Measurements from ENCODE around the gene SCN2A.
"Not testable (repeated sequence)": the region's sequence is repeated elsewhere in the genome, so short reads cannot be mapped to it uniquely, and the experiment has no call there.

Gene SCN2A

DNA sequence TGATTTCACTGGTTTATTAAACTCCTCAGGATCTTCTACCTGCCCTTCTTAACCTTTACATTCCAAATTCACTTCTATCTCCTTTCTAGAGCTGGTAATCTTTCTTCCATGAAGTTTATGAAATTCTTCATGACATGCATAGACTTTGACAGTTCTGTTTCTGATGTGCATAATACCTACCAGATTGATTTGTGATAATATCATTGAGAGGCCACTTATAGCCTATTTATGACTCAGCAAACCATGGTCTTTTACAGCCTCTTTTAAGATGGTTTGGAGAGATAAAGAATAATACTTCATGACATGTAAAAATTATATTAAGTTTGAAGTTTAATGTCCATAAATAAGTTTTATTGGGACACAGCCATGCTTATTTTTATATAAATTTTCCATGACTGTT lies 14.0 kb downstream of the SCN2A start:
- H3K4me3 ChIP-seq (ENCODE audit: low read length), result no peak overlapping the region
- no peak overlapping the region for H3K27ac ChIP-seq (ENCODE audit: low read depth, low read length)
- no peaks in the 10 kb centered on the region for H3K4me1 ChIP-seq (ENCODE audit: insufficient read depth, low read length)
- no peak overlapping the region for H3K9ac ChIP-seq (ENCODE audit: low read depth, low read length)
- H3K9me3 ChIP-seq (ENCODE audit: insufficient read depth, low read depth, low read length), result no peaks in the 10 kb centered on the region
- H3K27me3 ChIP-seq (ENCODE audit: insufficient read depth, low read length), result no peaks in the 10 kb centered on the region
- no peaks in the 10 kb centered on the region for H3K36me3 ChIP-seq (ENCODE audit: insufficient read depth, low read length)

DNA sequence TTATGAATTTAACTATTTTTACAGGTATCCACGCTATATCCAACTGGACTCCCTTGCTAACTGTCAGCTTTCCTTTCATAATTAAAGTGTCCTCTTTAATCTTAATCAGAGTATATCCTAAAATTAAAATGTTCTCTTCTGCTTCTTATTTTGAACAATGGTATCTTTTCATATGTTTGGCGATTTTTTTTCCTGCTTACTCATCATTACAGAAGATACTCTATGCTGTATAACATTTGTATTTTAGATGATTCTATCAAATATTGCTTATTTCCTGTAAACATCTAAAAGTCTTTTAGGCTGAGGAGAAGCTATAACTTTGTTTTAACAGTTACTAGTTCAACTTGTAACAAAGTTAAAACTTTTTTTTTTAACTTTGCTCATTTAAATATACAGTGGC lies 17.4 kb downstream of the SCN2A start:
- H3K9me3 ChIP-seq (ENCODE audit: insufficient read depth, low read depth, low read length), result no peaks in the 10 kb centered on the region
- WGBS, result 100% methylated on average over 1 of the region's 2 CpGs
- no peak overlapping the region for H3K27ac ChIP-seq (ENCODE audit: low read depth, low read length)
- H3K4me1 ChIP-seq (ENCODE audit: insufficient read depth, low read length), result no peaks in the 10 kb centered on the region
- H3K36me3 ChIP-seq (ENCODE audit: insufficient read depth, low read length), result no peaks in the 10 kb centered on the region
- no peak overlapping the region for H3K9ac ChIP-seq (ENCODE audit: low read depth, low read length)
- no peak overlapping the region for H3K4me3 ChIP-seq (ENCODE audit: low read length)
- no peaks in the 10 kb centered on the region for H3K27me3 ChIP-seq (ENCODE audit: insufficient read depth, low read length)

DNA sequence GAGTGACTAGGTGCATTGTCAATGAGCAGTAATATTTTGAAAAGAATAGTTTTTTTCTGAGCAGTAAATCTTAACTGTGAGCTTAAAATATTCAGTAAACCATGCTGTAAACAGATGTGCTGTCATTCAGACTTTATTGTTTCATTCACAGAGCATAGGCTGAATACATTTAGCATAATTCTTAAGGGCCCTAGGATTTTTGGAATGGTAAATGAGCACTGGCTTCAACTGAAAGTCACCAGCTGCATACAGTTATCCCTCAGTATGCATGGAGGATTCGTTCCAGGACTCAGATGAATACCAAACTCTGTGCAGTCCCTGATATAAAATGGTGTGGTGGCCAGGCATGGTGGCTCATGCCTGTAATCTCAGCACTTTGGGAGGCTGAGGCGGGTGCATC lies 21.1 kb downstream of the SCN2A start:
- not testable (repeated sequence) for H3K4me3 ChIP-seq (ENCODE audit: low read length); H3K27ac ChIP-seq (ENCODE audit: low read depth, low read length); H3K4me1 ChIP-seq (ENCODE audit: insufficient read depth, low read length); H3K36me3 ChIP-seq (ENCODE audit: insufficient read depth, low read length); H3K27me3 ChIP-seq (ENCODE audit: insufficient read depth, low read length); H3K9me3 ChIP-seq (ENCODE audit: insufficient read depth, low read depth, low read length); H3K9ac ChIP-seq (ENCODE audit: low read depth, low read length)
- 94% methylated on average over 1 of the region's 2 CpGs for WGBS

DNA sequence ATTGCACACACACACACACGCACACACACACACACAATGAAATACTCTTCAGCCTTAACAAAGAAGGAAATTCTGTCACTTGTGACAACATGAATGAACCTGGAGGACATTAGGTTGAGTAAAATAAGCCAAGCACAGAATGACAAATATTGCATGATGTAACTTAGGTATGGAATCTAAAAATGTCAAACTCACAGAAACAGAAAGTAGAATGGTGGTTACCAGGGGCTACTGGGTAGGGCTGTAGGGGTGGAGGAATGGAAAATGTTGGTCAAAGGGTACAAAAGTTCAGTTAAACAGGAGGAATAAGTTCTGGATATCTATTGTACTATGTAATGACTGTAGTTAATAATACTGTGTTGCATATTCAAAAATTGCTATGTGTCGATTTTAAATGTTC lies 29.5 kb downstream of the SCN2A start:
- H3K9me3 ChIP-seq (ENCODE audit: insufficient read depth, low read depth, low read length), result no peaks in the 10 kb centered on the region
- H3K27ac ChIP-seq (ENCODE audit: low read depth, low read length), result no peak overlapping the region
- no peak overlapping the region for H3K4me3 ChIP-seq (ENCODE audit: low read length)
- no peaks in the 10 kb centered on the region for H3K36me3 ChIP-seq (ENCODE audit: insufficient read depth, low read length)
- no peak overlapping the region for H3K9ac ChIP-seq (ENCODE audit: low read depth, low read length)
- no peaks in the 10 kb centered on the region for H3K27me3 ChIP-seq (ENCODE audit: insufficient read depth, low read length)
- WGBS, result 86% methylated on average over 1 of the region's 2 CpGs
- H3K4me1 ChIP-seq (ENCODE audit: insufficient read depth, low read length), result no peaks in the 10 kb centered on the region

DNA sequence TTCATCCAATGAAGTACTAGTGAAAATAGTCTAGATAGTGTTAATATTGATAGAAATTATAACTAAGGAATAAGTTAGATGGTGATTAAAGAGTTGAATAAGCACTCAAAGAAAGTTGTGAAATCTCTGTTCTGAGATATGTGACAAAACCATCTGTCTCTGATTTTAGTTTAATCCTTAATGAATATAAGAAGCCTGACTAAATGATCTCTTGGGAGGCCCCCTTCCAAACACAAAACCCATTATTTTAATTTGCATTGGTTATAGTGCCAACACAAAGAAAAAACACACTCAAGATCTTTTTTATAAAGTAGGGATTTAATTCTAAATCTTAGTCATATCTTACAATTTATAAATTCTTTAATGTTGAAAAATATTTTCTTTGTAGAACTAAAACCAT lies 34.0 kb downstream of the SCN2A start:
- H3K9me3 ChIP-seq (ENCODE audit: insufficient read depth, low read depth, low read length), result no peaks in the 10 kb centered on the region
- no peak overlapping the region for H3K27ac ChIP-seq (ENCODE audit: low read depth, low read length)
- H3K27me3 ChIP-seq (ENCODE audit: insufficient read depth, low read length), result no peaks in the 10 kb centered on the region
- H3K4me3 ChIP-seq (ENCODE audit: low read length), result no peak overlapping the region
- no peaks in the 10 kb centered on the region for H3K36me3 ChIP-seq (ENCODE audit: insufficient read depth, low read length)
- H3K4me1 ChIP-seq (ENCODE audit: insufficient read depth, low read length), result no peaks in the 10 kb centered on the region
- no peak overlapping the region for H3K9ac ChIP-seq (ENCODE audit: low read depth, low read length)

DNA sequence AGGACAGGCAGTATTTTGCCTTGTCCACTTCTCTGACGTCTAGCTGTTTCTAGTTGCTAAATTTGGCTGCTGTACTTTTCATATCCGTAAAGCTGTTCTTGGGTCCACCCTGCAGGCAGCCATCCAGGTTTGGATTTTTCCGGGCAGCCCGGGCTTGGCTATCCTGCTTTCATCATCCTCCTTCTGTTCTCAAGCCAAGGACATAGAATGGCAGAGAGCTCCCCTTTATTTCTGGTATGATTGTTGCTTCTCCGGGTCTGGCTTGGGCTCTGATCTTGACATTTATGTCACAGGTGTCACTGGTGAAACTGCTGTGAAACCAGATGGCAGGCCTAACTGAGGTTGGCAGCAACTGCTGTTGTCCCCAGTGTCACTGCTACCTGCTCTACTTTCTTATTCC lies 35.5 kb downstream of the SCN2A start:
- H3K4me3 ChIP-seq (ENCODE audit: low read length), result no peak overlapping the region
- H3K36me3 ChIP-seq (ENCODE audit: insufficient read depth, low read length), result no peaks in the 10 kb centered on the region
- H3K9me3 ChIP-seq (ENCODE audit: insufficient read depth, low read depth, low read length), result no peaks in the 10 kb centered on the region
- no peaks in the 10 kb centered on the region for H3K27me3 ChIP-seq (ENCODE audit: insufficient read depth, low read length)
- WGBS, result 95% methylated on average over 5 of the region's 5 CpGs
- H3K9ac ChIP-seq (ENCODE audit: low read depth, low read length), result no peak overlapping the region
- H3K4me1 ChIP-seq (ENCODE audit: insufficient read depth, low read length), result no peaks in the 10 kb centered on the region
- H3K27ac ChIP-seq (ENCODE audit: low read depth, low read length), result no peak overlapping the region

DNA sequence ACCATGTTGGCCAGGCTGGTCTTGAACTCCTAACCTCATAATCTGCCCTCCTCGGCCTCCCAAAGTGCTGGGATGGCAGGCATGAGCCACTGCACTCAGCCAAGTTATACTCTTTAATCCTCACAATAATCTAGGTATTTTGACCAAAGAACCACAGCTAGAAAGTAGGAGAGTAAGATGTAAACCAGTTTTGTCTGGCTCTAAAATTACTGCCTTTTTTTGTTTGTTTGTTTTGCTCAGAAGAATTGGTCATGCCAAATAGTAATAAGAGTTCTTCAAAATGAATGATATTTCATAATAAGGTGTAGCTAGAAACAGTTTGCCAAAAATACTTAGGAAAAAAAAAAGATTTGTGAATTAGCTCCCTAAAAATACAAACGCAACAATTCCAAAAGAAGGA lies 36.7 kb downstream of the SCN2A start:
- Histone ChIP-seq H3K9me3 (ENCODE audit: insufficient read depth, low read depth, low read length) (no peaks in the 10 kb centered on the region), H3K9ac (ENCODE audit: low read depth, low read length) (no peak overlapping the region), H3K27me3 (ENCODE audit: insufficient read depth, low read length) (no peaks in the 10 kb centered on the region), H3K4me1 (ENCODE audit: insufficient read depth, low read length) (no peaks in the 10 kb centered on the region), H3K27ac (ENCODE audit: low read depth, low read length) (no peak overlapping the region), H3K36me3 (ENCODE audit: insufficient read depth, low read length) (no peaks in the 10 kb centered on the region), H3K4me3 (ENCODE audit: low read length) (no peak overlapping the region)
- 83% methylated on average over 1 of the region's 2 CpGs for WGBS

DNA sequence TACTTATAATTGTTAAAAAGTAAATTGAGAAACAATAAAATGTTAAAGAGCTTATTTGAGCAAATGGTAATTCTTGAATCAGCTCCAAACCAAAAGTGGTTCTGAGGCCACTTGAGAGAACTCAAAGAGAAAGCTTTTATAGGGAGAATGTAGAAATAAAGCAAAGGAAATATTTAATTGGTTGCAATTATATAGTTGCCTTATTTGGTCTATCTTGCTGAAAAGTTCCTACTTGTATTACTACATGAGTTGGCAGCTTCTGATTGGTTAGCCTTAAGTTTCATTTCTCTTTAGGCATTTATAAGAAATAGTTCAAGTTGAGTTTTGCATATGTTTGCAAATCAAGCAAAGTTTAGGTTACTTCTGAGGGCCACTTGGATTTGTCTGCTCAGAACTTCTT lies 38.1 kb downstream of the SCN2A start:
- H3K4me3 ChIP-seq (ENCODE audit: low read length), result no peak overlapping the region
- H3K27me3 ChIP-seq (ENCODE audit: insufficient read depth, low read length), result no peaks in the 10 kb centered on the region
- H3K9ac ChIP-seq (ENCODE audit: low read depth, low read length), result no peak overlapping the region
- H3K36me3 ChIP-seq (ENCODE audit: insufficient read depth, low read length), result no peaks in the 10 kb centered on the region
- no peak overlapping the region for H3K27ac ChIP-seq (ENCODE audit: low read depth, low read length)
- no peaks in the 10 kb centered on the region for H3K9me3 ChIP-seq (ENCODE audit: insufficient read depth, low read depth, low read length)
- H3K4me1 ChIP-seq (ENCODE audit: insufficient read depth, low read length), result no peaks in the 10 kb centered on the region

DNA sequence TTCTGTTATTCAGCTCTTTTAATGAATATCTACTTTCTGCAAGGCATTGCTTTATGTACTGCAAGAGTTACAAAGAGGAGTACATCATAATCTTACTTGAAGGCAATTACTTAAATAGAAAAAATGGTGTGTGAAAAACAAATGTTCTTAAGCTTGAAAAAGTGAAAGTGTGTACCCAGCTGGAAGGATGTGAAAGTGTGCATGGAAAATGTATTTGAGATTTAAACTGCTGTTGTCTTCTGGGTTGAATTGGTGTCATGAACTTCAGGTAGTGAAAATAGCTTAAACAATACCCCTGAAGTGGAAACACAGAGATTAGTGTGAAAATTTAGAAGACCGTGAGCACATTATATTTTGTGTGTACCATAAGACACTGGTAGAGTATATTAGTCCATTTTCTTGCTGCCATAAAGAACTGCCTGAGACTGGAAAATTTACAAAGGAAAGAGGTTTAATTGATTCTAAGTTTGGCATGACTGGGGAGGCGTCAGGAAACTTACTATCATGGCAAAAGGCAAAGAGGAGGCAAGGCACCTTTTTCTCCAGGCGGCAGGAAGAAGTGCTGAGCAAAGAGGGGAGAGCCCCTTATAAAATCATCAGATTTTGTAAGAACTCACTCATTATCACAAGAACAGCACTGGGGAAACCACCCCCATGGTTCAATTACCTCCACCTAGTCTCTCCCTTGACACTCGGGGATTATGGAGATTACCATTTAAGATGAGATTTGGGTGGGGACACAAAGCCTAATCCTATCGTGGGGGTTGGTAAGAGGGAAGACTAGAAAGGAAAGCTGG lies 38.8 kb downstream of the SCN2A start:
- Histone ChIP-seq H3K36me3 (ENCODE audit: insufficient read depth, low read length) (no peaks in the 10 kb centered on the region), H3K4me3 (ENCODE audit: low read length) (no peak overlapping the region), H3K4me1 (ENCODE audit: insufficient read depth, low read length) (no peaks in the 10 kb centered on the region), H3K9me3 (ENCODE audit: insufficient read depth, low read depth, low read length) (no peaks in the 10 kb centered on the region), H3K9ac (ENCODE audit: low read depth, low read length) (no peak overlapping the region), H3K27ac (ENCODE audit: low read depth, low read length) (no peak overlapping the region), H3K27me3 (ENCODE audit: insufficient read depth, low read length) (no peaks in the 10 kb centered on the region)
- 71% methylated on average over 5 of the region's 5 CpGs for WGBS

DNA sequence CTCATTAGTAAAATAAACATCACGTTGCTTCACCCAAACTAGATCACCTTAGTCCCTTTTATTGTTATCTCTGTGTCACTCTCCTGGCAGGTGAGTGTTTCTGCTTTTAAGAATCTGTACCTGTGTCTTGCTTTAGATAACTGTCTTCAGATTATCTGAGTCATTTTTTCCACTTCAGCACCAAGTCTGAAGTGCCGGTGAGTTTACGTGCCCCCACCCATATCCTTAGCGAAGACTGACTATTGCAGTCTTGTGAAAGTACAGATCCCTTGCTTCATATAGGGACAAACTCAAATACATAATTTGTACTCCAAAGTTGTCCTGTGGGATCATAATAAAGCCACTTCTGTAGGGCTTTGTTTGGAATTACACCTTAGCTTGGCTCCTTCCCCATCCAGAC lies 41.1 kb downstream of the SCN2A start:
- H3K4me1 ChIP-seq (ENCODE audit: insufficient read depth, low read length), result no peaks in the 10 kb centered on the region
- no peaks in the 10 kb centered on the region for H3K36me3 ChIP-seq (ENCODE audit: insufficient read depth, low read length)
- no peak overlapping the region for H3K9ac ChIP-seq (ENCODE audit: low read depth, low read length)
- H3K27me3 ChIP-seq (ENCODE audit: insufficient read depth, low read length), result no peaks in the 10 kb centered on the region
- WGBS, result 95% methylated on average over 4 of the region's 4 CpGs
- no peak overlapping the region for H3K27ac ChIP-seq (ENCODE audit: low read depth, low read length)
- H3K4me3 ChIP-seq (ENCODE audit: low read length), result no peak overlapping the region
- H3K9me3 ChIP-seq (ENCODE audit: insufficient read depth, low read depth, low read length), result no peaks in the 10 kb centered on the region

DNA sequence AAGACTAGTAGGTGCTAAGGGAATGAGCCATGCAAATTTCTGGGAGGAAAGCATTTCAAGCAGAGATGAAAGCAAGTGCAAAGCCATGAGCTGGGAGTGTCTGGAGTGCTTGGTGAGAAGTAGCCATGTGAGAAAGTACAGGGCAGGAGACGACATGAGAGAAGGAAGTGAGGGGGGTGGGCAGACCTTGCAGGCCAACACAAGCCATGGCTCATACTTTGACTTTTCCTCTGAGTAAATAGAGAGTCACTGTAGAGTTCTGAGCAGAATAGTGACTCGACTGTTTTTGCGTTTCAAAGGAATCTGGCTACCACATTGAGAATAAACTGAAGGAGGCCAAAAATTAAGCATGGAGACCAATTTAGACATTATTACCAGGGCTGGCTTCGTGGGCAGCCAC lies 42.2 kb downstream of the SCN2A start:
- 85% methylated on average over 4 of the region's 4 CpGs for WGBS
- Histone ChIP-seq H3K27me3 (ENCODE audit: insufficient read depth, low read length) (no peaks in the 10 kb centered on the region), H3K4me3 (ENCODE audit: low read length) (no peak overlapping the region), H3K9ac (ENCODE audit: low read depth, low read length) (no peak overlapping the region), H3K36me3 (ENCODE audit: insufficient read depth, low read length) (no peaks in the 10 kb centered on the region), H3K4me1 (ENCODE audit: insufficient read depth, low read length) (no peaks in the 10 kb centered on the region), H3K9me3 (ENCODE audit: insufficient read depth, low read depth, low read length) (no peaks in the 10 kb centered on the region), H3K27ac (ENCODE audit: low read depth, low read length) (no peak overlapping the region)

DNA sequence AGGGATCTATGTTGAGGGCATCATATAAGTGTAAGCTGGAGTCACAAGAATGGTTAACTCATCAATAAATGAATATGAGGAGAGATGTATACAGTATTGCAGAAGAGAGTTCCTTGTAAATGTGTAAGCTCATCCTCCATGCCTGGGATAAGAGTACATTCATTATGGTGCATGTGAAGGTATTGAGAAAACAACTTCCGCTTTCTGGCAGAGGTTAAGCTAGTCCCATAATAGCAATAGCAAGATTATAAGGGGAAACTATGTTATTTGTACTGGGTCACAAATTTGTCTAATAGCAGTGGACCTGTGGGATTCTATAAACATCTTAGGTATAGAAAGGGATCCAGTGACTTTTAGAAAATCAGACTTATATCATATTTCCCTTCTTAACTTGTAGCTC lies 44.1 kb downstream of the SCN2A start:
- WGBS, result 91% methylated on average over 1 of the region's 1 CpG

More for the DNA sequence above, 44.1 kb downstream of the SCN2A start:
- Histone ChIP-seq H3K4me3 (ENCODE audit: low read length) (no peak overlapping the region), H3K27me3 (ENCODE audit: insufficient read depth, low read length) (no peaks in the 10 kb centered on the region), H3K9ac (ENCODE audit: low read depth, low read length) (no peak overlapping the region), H3K9me3 (ENCODE audit: insufficient read depth, low read depth, low read length) (no peaks in the 10 kb centered on the region), H3K27ac (ENCODE audit: low read depth, low read length) (no peak overlapping the region), H3K4me1 (ENCODE audit: insufficient read depth, low read length) (no peaks in the 10 kb centered on the region), H3K36me3 (ENCODE audit: insufficient read depth, low read length) (no peaks in the 10 kb centered on the region)
